HG02943 (cell line): Measurements from ENCODE around the gene RSPH1.

Experiments used
- ATAC-seq: cut with Tn5 transposase; IDR thresholded peaks from one replicate; pipeline ENCODE4 v1.9.1; 2021; ENCODE audit warnings: mild to moderate bottlenecking, low read depth, moderate library complexity; ENCODE audit not compliant: unreplicated experiment

RSPH1 gene

DNA sequence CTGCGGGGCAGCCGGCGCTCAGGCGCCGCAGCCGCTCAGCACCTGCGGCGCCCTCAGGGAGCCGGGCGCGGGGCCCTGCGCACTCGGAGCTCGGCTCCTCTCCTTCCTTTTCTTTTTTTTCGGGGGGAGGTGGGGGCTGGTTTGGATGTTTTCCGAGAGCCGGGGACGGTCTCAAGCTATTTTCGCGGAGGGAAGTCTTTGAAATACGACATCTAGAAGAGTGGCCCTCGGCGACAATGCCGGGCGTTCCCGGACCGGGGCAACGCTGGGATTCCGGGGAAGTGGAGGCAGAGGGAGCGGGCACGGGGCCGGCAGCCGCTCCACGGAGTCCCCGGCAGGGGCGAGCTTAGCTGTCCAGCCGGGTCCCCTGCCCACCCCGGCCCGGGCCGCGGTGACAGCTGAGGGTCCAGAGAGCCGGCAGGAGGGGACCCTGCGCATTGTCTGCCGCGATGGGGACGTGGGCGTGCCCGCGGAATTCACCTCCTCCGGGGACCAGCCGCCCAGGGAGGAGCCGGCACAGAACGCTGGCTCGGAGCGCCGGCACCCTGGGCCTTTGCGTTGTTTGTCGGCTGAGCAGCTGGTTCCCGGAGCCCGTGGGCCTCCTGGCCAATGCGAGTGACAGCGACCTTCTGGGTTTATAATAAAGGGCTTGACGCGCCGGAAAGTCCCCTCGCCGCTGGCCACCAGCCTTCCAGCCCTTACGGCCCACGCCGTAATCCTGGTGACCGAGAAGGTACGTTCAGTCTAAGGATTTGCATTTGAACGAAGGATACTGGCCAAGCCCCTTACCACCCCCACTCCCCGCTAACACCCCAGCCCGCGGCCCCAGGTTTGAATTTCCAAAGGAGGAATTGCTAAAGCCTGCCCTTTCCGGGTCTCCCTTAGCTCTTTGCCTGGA lies 18.2 kb upstream of the RSPH1 start:
- ATAC-seq: peak; percentile 55

DNA sequence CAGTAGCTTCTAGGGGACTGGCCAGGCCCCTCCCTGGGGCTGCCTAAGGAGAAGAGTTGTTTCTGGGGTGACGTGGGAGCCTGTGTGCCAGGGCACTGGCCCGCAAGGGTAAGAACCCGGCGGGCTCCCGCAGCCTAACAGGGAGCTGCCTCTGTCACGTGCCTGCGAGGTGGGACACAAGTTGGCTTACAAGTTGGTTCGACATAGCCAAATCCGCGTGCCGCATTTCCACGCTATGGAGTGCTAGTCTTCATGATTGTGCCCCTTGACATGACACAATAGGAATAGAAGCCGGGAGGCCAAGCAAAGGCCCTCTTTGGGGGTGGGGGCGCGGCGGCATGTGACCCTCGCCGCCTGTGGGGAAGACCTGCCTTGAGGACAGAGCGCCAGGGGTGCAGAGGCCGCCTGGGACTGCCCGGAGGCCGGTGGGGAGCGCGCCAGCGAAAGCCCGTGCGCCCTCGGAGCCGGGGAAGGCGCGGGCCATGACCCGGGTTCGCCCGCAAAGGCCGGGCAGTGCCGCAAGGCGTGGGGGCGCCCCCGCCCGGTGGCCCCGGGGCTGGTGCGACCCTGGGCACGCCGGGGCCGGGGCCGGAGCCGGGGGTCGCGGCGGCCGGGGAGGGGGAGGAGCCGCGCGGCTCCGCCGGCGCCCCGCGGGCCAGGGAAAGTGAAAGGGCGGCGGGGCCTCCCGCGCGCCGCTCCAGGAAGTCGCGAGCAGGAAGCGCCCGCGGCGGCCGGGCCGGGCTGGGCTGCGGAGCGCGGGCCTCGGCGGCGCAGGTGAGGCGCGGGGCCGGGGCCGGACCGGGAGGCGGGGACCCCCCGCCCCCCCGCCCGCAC lies 17.3 kb upstream of the RSPH1 start, which contains the start of gene SLC37A1:
SLC37A1 (plus strand) TSS at position 702 of the 834 bp plus-strand sequence. CDS start 4,603 bp downstream, outside the sequence.
- no peak for ATAC-seq

DNA sequence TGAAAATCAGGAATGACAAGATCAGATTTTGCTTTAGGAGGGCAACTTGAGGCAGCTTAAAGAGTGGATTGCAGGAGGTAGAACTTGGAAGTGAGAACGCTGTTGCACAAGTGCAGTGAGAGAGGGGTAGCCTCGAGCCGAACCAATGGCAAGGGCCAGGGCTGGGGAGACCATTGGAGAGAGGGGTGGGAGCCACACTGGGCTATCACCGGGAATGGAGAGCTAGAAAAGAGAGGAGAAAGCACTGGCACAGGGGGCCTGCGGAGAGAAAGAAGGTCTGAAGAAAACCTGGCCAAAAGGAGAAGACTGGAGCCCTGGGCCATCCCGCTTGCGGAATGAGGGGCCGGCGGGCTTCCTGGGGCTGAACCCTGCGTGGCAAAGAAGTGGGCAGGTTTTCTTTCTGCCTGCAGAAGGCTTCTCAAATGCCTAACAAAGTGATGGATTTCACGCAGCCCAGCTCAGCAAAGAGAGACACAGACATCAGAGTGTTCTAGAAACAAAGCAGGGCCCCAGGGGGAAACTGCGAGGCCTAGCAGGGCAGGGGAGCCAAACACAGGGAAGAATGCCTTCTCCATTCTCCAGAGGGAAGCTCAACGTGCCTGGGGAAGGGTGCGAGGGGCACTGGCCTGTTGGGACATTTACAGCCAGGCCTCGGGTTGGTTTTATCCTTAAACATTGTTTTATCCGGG lies 16.5 kb upstream of the RSPH1 start:
- ATAC-seq: no peak

DNA sequence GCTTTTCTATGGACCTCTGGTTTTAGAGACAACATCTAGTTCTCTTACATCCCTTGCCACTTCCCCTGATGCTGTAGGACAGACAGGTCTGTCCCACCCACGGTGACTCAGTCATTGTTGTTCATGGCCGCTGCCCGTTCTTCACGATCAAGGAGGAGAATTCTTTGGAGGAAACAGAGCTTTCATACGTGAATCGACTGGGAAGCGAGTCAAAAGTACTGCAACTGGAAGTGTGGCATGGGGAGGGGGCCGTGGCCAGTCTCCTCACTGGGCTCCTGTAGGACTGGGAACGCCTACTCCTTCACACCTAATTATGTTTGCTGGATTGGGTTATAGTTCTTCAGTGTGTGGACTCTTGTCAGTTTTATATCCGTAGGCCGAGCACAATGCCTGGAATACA lies 13.2 kb upstream of the RSPH1 start:
- no peak for ATAC-seq

DNA sequence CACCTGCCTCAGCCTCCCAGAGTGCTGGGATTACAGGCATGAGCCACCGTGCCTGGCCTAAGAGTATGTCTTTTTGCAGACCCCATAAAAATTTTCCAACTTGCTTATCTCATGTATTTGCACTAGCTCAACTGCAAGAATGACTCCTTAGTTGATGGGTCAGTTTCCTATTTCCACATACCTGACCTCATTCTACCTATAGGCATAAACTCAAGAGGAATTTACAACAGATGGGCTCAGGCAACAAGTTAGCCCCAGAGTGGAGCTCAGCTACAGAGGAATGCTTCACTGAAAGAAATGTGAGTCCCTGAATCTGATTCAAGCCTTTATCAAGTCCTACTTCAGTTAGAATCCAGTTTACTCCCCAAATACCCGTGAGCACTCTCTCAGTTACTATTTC lies 12.3 kb upstream of the RSPH1 start:
- no peak for ATAC-seq

DNA sequence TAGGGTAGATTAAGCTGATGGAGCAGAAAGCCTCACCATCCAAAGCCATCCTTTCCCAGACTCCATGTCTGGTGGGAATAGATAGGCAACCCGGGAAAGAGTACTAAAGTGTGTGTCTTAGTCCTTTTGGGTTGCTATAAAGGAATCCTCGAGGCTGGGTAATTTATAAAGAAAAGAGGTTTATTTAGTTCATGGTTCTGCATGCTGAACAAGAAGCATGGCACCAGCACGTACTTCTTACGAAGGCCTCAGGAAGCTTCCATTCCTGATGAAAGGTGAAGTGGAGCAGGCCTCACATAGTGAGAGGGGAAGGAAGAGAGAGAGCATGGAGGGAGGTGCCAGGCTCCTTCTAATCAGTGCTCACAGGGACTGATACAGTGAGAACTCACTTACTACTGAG lies 11.4 kb upstream of the RSPH1 start:
- ATAC-seq: no peak

DNA sequence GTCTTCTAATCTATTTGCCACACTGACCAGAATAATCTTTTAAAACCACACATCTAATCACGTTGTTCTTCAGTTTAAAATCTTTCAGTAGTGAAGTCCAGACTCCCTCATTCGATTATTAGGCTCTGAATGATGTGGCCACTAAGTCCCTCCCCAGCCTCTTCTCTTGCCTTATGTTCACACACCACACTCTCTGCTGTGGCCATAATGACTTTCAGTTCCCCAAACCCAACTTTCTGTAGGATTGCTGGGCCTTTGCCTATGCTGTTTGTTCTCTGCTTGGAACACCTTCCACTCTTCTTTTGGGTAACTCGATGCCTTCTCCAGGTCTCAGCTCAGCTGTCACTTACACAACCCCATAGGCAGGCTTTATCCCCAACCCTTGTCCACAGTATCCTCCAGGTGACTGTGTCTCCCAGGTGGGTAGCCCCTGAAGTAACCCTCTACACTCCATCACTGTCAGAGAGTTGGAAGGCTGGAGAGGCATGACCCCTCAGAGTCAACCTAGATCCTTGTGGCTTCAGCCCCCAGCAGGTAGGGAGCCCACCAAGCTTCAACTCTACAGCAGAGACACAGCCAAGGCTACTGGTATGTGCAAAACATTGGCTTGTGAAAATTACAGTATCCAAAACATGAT lies 9.2 kb upstream of the RSPH1 start:
- peak; percentile 71 for ATAC-seq

DNA sequence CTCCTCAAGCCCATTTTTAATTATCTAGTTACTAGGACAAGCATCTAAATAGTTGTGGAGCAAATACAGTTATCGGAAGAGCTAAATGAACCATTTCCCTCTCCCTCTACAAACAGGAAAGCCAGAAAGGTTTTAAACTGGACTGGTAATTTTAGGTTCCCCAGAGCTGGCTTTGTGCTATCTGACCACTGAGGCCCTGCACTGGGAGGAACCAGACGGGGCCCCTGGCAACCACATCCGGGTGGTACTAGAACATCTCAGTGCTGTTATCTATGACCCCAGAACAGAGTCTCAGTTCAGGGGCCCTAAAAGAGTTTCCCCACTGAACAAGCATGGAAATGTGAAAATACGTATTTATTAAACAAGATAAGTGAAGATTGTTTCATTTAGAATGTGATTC lies 7.7 kb upstream of the RSPH1 start:
- no peak for ATAC-seq

DNA sequence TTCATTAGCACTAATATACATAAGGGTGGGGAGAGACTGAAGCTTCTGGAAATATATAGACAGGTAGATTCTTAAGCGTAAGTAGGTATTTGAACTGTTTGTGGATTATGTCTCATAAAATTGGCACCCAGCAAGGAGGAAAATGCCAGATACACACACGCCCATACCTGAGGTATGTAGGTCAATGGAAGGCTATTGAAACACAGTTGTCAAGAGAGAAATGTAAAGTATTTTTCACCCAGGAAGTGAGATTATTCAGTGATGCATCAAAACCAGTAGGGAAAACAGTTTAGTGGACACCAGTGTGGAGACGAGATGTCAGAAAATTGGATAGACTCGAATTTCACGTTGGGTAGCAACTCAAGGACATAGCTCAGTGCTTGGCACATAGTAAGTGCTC lies 4.7 kb upstream of the RSPH1 start:
- ATAC-seq: no peak

DNA sequence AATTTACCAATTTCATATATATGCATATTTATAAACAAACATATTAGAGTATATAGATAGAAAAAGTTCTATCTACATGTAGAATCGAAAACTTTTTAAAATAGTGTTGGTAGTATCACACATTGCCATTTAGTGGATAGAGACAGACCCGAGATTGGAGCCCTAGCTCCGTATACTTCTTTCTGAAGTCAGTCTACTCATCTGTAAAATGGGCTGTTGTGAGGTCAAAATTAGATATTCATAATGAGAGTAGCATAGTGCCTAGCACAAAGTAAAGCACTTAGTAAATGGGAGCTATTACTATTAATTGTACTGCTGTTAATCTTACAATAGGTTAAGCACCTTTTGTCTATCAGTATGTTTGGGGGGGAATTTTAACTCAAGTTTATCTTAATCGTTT lies 4.2 kb upstream of the RSPH1 start:
- no peak for ATAC-seq

DNA sequence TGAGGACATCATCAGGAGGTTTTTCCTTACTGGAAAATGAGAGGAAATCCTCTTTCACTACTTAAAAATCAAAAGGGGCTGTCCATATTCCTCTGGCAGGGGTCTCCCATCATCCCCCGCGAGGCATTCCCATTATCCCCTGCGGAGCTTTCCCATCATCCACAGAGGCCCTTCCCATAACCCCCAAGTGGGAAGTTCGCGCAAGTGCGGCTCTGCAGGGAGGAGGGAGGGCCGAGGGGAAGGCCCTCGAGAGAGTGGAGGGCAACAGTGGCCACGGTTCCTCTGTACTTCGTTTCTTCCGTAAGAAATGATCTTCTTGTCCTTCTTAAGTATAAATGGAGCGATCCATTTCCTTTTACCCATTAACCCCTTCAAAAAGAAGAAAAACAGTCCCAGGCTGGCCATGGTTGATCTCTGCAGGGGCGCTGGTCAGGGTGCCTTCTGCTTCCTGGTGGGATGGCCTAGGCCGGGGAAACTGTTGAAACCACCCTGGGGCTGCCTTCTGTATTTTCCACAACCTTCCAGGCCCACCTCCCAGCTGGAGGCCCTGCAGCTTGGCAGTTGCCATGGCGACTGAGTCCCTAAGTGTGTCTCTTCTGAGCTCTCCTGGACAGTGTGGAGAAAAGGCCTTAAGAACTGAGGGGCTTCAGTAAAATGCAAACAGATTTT lies 3.6 kb upstream of the RSPH1 start:
- no peak for ATAC-seq

DNA sequence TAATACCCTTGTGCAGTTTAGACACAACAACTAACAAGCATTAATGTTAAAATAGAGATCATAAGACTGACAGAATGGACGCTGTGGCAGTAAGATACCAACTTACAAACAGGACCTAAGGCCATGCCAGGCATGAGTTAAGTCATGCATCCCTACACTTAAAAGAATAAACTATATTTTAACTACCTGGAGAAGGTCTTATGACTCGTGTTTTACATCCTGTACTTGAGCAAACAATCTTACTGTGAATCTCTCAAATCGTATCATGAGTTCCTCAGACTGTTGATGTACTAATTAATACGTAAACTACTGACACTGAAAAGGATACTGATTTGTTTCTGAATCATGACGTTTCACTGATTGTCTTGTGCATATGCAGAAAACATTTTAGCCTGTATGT lies 2.0 kb upstream of the RSPH1 start:
- ATAC-seq: no peak

DNA sequence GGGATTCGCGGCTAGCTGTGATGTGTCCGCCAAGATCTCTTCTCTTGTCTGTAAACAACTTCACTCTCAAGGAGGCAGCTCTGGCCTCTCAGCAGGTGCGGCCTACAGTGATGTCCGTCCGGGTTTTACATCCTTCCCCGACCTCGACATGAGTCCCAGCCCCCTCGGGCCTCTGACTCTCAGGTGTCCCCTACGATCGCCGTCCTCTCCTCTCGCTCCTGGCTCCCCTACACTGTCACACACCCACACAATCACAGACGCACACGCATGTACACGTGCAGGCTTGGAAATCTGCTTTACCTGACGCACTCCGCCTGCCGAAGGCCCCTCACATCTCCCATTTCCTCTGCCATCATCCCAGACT lies 797 bp upstream of the RSPH1 start:
- ATAC-seq: no peak

DNA sequence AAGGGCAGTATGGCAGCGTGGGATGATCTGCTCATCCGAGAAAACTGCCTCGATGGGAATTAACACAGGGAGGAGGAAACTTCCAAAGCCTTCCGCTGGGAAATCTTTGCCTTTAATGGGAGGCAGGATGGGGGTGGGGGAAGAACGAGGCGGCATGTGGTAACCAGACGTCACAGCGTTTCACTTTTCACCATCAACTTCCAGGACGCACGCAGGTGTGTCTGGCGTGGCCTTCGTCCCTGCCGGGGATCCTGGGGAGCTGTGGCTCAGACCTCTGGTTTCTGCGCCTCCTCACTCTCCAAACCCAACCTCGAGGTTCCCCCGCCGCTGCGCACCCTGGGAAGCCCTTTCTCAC lies 282 bp downstream of the RSPH1 start:
- no peak for ATAC-seq

DNA sequence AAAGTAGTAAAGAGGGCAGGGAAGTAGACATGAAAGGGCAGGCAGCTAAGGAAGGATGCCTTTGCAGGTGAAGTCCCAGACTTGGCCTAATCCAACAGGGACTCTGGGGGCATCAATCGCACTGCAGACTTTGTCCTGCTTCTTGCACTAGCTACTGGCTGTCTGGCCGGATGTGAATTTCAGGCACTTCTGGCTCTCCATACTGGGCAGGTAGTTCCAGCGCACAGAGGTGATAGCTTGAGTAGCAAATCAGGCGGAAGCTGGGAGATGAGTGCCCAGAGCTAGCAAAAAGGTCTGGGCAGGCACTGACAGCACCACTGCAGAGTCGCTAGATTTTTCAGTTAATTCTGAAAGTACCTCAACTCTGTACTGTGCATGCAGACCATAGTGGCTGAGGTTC lies 997 bp downstream of the RSPH1 start:
- no peak for ATAC-seq

DNA sequence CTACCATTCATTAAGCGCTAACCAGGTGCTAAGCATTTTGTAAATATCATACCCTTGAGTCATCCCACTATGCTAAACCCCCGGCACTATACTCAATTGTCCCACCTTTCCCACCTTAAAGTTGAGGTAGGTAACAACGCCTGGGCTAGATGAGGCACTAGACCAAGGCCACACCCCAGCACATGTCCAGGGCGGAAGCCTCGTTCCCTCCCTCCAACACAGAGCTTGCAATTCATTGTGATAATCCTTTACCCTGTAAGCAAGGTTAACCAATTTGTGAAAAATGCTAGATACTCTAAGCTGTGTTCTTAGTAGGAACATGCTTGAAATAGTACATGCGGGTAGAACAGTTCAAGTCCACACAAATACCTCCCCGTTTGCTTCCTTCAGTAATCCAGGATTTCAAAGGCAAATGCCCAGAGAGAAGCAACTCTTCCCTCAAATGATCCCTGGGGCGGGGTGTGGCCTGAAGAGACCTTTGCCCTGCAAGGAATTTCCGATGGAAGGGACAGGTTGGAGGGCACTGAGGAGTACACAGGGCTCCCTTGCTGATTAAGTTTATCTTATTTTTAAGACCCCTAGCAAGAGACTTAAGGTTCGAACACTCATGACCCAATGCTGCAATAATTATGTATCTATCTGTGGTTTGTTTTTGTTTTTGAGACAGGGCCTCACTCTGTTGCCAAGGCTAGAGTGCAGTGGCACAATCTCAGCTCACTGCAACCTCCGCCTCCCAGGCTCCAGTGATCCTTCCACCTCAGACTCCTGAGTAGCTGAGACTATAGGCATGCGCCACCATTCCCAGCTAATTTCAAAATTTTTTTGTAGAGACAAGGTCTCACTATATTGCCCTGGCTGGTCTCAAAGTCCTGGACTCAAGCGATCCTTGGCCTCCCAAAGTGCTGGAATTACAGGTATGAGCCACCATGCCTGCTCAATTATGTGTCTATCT lies 2.6 kb downstream of the RSPH1 start:
- ATAC-seq: no peak

DNA sequence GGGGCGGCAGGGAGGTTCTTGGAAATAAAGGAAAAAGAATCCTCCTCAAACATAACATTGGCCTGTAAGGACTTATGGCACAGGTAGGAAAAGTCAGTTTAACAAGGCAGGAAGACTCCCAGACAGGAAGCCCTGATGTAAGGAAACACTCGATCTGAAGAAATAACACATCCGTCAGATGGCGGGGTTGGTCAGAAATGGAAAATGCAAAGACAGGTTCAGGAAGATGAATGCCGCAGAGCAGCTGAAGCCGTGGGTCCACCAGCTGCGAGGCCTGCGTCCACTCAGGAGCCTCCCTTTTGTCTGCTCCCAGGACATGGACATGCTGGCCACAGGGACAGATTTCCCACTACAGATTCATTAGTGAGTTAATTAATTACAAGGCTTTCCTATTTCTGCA lies 3.8 kb downstream of the RSPH1 start:
- ATAC-seq: no peak

DNA sequence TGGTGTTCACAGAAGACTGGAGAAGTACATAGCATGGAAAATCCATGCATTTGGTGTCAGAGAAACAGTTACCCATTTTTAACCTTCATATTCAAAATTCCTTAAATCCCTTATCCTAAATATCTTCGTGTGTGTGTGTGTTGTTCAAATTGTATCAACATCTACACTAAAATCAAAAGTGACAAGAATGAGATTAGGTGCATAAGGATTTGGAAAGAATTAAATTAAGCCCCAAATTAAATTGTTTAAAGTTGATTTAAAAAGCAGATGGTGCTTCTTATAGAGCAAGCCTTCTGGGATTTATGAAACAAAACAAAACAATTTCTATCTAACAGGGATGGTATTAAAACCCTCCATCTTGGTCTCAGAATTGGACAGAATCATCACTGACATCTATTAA lies 4.7 kb downstream of the RSPH1 start:
- no peak for ATAC-seq

DNA sequence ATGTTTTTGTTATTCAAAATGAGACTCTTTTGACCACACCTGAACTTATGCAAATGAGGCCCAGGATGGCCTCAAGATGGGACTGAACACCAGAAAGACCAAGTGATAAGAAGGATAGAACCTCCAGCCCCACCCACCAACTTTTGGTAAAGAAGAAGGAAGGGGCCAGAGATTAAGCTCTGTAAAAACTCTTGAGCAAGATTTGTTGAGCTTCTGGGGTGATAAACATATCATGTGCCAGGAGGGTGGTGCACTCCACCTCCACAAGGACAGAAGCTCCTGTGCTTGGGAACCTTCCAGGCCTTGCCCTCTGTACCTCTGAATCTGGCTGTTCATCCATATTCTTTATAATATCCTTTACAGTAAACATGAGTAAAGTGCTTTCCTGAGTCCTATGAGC lies 5.3 kb downstream of the RSPH1 start:
- no peak for ATAC-seq
